Astrocyte (in vitro differentiated cells and primary cell): Measurements from ENCODE around the gene PTGER2. TPM values are rescaled to one million over a fixed set of nuclear protein-coding genes. Genes with fewer than 3 reads are reported as not detected.

ENCODE experiments used
- DNase-seq: peaks from one replicate; pipeline ENCODE4 v3.0.0-alpha.2; 2010; ENCODE audit warnings: low read depth
- FAIRE-seq: peaks from 2 replicates; lab custom pipeline; 2011; peaks lifted over from hg19 to GRCh38; lab: Jason Lieb, UNC
- H2AFZ ChIP-seq: 2 replicates; pipeline ENCODE4 v1.6.0; 2012; ENCODE audit warnings: low read depth, low read length, inconsistent platforms
- H3K27ac ChIP-seq: 2 replicates; pipeline ENCODE4 v1.5.1; 2011; ENCODE audit warnings: low read depth, low read length, inconsistent platforms
- H3K27me3 ChIP-seq: 2 replicates; pipeline ENCODE4 v1.6.0; 2011; ENCODE audit warnings: low read length, inconsistent platforms; ENCODE audit not compliant: insufficient read depth
- H3K36me3 ChIP-seq: 2 replicates; pipeline ENCODE4 v1.5.1; 2011; ENCODE audit warnings: low read length, inconsistent platforms; ENCODE audit not compliant: insufficient read depth
- H3K4me1 ChIP-seq: 2 replicates; pipeline ENCODE4 v1.5.1; 2011; ENCODE audit warnings: low read length, inconsistent platforms; ENCODE audit not compliant: insufficient read depth
- H3K4me2 ChIP-seq: 2 replicates; pipeline ENCODE4 v1.6.0; 2012; ENCODE audit warnings: low read length, inconsistent platforms
- H3K4me3 ChIP-seq: 2 replicates; pipeline ENCODE4 v1.5.1; 2011; ENCODE audit warnings: low read depth, mild to moderate bottlenecking, low read length, inconsistent platforms; ENCODE audit not compliant: insufficient read depth
- H3K79me2 ChIP-seq: 2 replicates; pipeline ENCODE4 v1.6.0; 2012; ENCODE audit warnings: mild to moderate bottlenecking, low read length, inconsistent platforms; ENCODE audit not compliant: insufficient read depth
- H3K9ac ChIP-seq: 2 replicates; pipeline ENCODE4 v1.6.0; 2012; ENCODE audit warnings: mild to moderate bottlenecking, low read length, inconsistent platforms
- H3K9me3 ChIP-seq: 2 replicates; pipeline ENCODE4 v1.5.1; 2012; ENCODE audit warnings: low read depth, mild to moderate bottlenecking, low read length, inconsistent platforms; ENCODE audit not compliant: insufficient read depth
- H4K20me1 ChIP-seq: 2 replicates; pipeline ENCODE4 v1.6.0; 2012; ENCODE audit warnings: low read length, inconsistent platforms; ENCODE audit not compliant: insufficient read depth
- H3K27ac Mint-ChIP-seq: one replicate; pipeline ENCODE4 v1.8.0; 2021; ENCODE audit warnings: mild to moderate bottlenecking, mixed read lengths; ENCODE audit not compliant: unreplicated experiment
- H3K27me3 Mint-ChIP-seq: one replicate; pipeline ENCODE4 v1.8.0; 2021; ENCODE audit warnings: low read depth, mixed read lengths; ENCODE audit not compliant: unreplicated experiment
- H3K36me3 Mint-ChIP-seq: one replicate; pipeline ENCODE4 v1.8.0; 2021; ENCODE audit warnings: low read depth, mixed read lengths; ENCODE audit not compliant: unreplicated experiment
- H3K4me1 Mint-ChIP-seq: one replicate; pipeline ENCODE4 v1.8.0; 2021; ENCODE audit warnings: low read depth, mixed read lengths; ENCODE audit not compliant: unreplicated experiment
- H3K4me3 Mint-ChIP-seq: one replicate; pipeline ENCODE4 v1.8.0; 2021; ENCODE audit warnings: mild to moderate bottlenecking, moderate library complexity, mixed read lengths; ENCODE audit not compliant: unreplicated experiment
- H3K9me3 Mint-ChIP-seq: one replicate; pipeline ENCODE4 v1.8.0; 2021; ENCODE audit warnings: mild to moderate bottlenecking, mixed read lengths; ENCODE audit not compliant: unreplicated experiment
- EZH2 ChIP-seq: IDR thresholded peaks from 2 replicates; pipeline ENCODE4 v1.6.1; 2012; ENCODE audit warnings: mild to moderate bottlenecking, low read length, inconsistent platforms; ENCODE audit not compliant: insufficient read depth
- total RNA-seq: library from RNA; stranded (reverse); gene quantifications from 2 replicates; pipeline ENCODE4 v1.2.1, GENCODE V29; 2021
- TF ChIP-seq, protein P1 (sequence below): IDR thresholded peaks from 2 replicates; pipeline ENCODE4 v1.5.1; 2011; ENCODE audit warnings: low read depth, mild to moderate bottlenecking, inconsistent platforms, low read length, moderate library complexity; ENCODE audit not compliant: insufficient read depth

The PTGER2 gene
- total RNA-seq, 1 donor from 2014 or later, result not detected

DNA sequence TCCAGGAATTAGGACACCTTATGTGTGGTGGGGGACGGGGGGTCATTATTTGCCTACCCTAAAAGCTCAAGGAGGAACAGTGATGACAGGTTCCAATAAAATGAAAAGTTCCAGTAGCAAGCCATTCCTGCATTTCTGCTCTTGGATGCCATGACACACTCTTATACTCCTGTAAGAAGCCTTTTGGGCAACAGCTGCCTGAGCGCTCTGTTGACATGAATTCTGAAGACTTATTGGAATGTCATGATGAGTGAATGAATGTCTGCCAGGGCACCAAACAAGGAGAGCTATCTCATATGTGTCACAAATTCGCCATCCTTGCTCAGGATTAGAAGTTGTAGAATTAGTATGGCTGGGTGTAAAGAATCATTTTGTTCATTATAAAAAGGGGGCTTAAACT is 36.3 kb downstream of the PTGER2 start:
- no peaks in the 10 kb centered on the region for H3K27me3 Mint-ChIP-seq
- FAIRE-seq (no peak), DNase-seq (no peak)
- H3K36me3 Mint-ChIP-seq, result no peaks in the 10 kb centered on the region
- Histone ChIP-seq H2AFZ (no peak overlapping the region), H3K79me2 (no peaks in the 10 kb centered on the region), H3K9me3 (peaks cover 5% of the 10 kb centered on the region), H3K4me2 (no peak overlapping the region), H3K36me3 (no peaks in the 10 kb centered on the region), H3K4me3 (no peak overlapping the region), H4K20me1 (no peaks in the 10 kb centered on the region), H3K9ac (no peak overlapping the region), H3K27me3 (no peaks in the 10 kb centered on the region), H3K27ac (no peak overlapping the region), H3K4me1 (peaks cover 39% of the 10 kb centered on the region)
- no peak overlapping the region for H3K4me3 Mint-ChIP-seq
- peak overlapping the region; percentile 36 for H3K27ac Mint-ChIP-seq
- H3K4me1 Mint-ChIP-seq, result peaks cover 36% of the 10 kb centered on the region
- no peak for TF ChIP-seq EZH2
- TF ChIP-seq, protein P1, sequence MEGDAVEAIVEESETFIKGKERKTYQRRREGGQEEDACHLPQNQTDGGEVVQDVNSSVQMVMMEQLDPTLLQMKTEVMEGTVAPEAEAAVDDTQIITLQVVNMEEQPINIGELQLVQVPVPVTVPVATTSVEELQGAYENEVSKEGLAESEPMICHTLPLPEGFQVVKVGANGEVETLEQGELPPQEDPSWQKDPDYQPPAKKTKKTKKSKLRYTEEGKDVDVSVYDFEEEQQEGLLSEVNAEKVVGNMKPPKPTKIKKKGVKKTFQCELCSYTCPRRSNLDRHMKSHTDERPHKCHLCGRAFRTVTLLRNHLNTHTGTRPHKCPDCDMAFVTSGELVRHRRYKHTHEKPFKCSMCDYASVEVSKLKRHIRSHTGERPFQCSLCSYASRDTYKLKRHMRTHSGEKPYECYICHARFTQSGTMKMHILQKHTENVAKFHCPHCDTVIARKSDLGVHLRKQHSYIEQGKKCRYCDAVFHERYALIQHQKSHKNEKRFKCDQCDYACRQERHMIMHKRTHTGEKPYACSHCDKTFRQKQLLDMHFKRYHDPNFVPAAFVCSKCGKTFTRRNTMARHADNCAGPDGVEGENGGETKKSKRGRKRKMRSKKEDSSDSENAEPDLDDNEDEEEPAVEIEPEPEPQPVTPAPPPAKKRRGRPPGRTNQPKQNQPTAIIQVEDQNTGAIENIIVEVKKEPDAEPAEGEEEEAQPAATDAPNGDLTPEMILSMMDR, result no peak
- H3K9me3 Mint-ChIP-seq, result no peaks in the 10 kb centered on the region

DNA sequence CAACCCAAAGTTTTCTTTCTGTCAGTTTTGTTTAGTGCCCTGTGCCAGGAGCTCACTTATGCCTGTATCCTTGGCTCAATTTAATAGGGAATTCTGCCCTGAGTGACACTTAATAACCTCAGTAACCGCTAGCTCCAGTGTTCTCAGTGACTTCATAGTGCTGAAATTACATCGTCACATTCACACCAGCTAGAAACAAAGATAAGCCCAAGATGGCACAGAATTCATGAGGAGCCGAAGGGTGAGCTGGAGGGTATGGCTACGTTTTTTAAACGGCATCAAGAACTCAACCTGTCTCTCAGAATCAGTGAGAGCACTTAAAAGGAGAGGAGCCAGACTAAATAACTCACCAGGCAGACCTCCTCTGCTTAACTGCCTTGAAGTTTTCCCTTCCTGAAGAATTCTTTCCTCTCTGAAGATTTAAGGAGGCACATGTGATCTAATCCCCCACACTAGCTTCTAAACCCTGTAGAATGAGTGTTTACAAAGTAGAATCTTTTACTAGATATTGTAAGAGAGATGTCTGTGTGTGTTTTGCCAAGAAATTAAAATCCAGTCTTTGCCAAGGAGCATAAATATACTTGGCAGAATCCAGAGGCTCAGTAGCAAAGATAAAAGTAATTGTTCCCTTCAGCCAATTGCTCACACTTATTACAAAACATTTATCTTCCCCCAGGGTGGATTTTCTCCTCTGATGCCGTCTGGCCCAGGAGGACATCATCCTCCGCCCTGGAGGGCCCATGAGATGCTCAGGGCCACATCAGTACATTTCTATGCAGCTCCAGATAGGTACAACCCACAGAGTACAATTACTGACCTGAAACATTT is 37.3 kb downstream of the PTGER2 start:
- no peaks in the 10 kb centered on the region for H4K20me1 ChIP-seq
- DNase-seq (peak; percentile 71), FAIRE-seq (peak; percentile 50)
- no peaks in the 10 kb centered on the region for H3K9me3 Mint-ChIP-seq
- TF ChIP-seq, protein P1, result no peak
- TF ChIP-seq EZH2, result no peak
- H3K4me1 Mint-ChIP-seq, result peaks cover 44% of the 10 kb centered on the region
- no peaks in the 10 kb centered on the region for H3K27me3 ChIP-seq
- no peaks in the 10 kb centered on the region for H3K36me3 ChIP-seq
- peak overlapping the region; percentile 30 for H3K4me2 ChIP-seq
- H3K9ac ChIP-seq, result peak overlapping the region; percentile 41
- H3K9me3 ChIP-seq, result peaks cover 5% of the 10 kb centered on the region
- peak overlapping the region; percentile 88 for H3K27ac Mint-ChIP-seq
- H3K27ac ChIP-seq, result peak overlapping the region; percentile 34
- H2AFZ ChIP-seq, result peak overlapping the region; percentile 40
- no peaks in the 10 kb centered on the region for H3K79me2 ChIP-seq
- H3K27me3 Mint-ChIP-seq, result no peaks in the 10 kb centered on the region
- no peaks in the 10 kb centered on the region for H3K36me3 Mint-ChIP-seq
- no peak overlapping the region for H3K4me3 ChIP-seq
- peaks cover 47% of the 10 kb centered on the region for H3K4me1 ChIP-seq
- peak overlapping the region; percentile 63 for H3K4me3 Mint-ChIP-seq

DNA sequence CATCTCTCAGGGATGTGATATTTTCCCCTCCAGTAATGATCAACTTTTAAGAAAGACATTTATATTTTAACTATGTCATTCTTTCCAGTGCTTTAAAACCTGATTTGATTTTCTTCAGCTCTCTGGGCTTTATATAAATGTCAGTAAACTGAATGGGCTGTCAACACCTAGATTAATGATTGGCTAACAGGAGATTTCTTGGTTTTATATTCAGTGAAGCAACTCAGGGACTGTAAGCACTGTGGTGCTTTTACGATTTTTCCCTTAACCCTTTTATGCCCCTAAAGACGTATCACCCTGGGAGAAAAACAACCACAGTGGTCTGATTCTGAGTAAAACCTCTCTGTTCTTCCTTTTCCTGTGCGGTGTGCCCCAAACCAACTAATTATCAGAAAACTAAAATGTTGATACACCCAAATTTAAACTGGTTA is 38.0 kb downstream of the PTGER2 start:
- peaks cover 5% of the 10 kb centered on the region for H3K9me3 ChIP-seq
- H3K4me3 Mint-ChIP-seq, result no peak overlapping the region
- no peaks in the 10 kb centered on the region for H3K9me3 Mint-ChIP-seq
- peaks cover 44% of the 10 kb centered on the region for H3K4me1 Mint-ChIP-seq
- no peaks in the 10 kb centered on the region for H3K36me3 Mint-ChIP-seq
- peak overlapping the region; percentile 88 for H3K27ac Mint-ChIP-seq
- H3K36me3 ChIP-seq, result no peaks in the 10 kb centered on the region
- no peak overlapping the region for H2AFZ ChIP-seq
- H3K4me3 ChIP-seq, result no peak overlapping the region
- H3K27me3 Mint-ChIP-seq, result no peaks in the 10 kb centered on the region
- DNase-seq, result no peak
- H4K20me1 ChIP-seq, result no peaks in the 10 kb centered on the region
- FAIRE-seq, result no peak
- H3K4me2 ChIP-seq, result no peak overlapping the region
- no peak overlapping the region for H3K27ac ChIP-seq
- no peak overlapping the region for H3K9ac ChIP-seq
- no peaks in the 10 kb centered on the region for H3K27me3 ChIP-seq
- peaks cover 47% of the 10 kb centered on the region for H3K4me1 ChIP-seq
- TF ChIP-seq EZH2, result no peak
- TF ChIP-seq, protein P1, result no peak
- no peaks in the 10 kb centered on the region for H3K79me2 ChIP-seq
